GM06990 (cell line): ENCODE measurements around the gene AKAP13.

Experiments
- DNase-seq: peaks from one replicate; pipeline ENCODE4 v3.0.0-alpha.2; 2011; ENCODE audit not compliant: insufficient read length; ENCODE audit errors: extremely low read depth
- H3K27me3 ChIP-seq: replicated peaks from 2 replicates; pipeline ENCODE4 v1.6.0; 2011; ENCODE audit warnings: low read length; ENCODE audit not compliant: control insufficient read depth, insufficient read depth
- H3K36me3 ChIP-seq: 2 replicates; pipeline ENCODE4 v1.5.1; 2011; ENCODE audit warnings: low read length; ENCODE audit not compliant: control insufficient read depth, insufficient read depth
- H3K4me3 ChIP-seq: replicated peaks from 2 replicates; pipeline ENCODE4 v1.5.1; 2011; ENCODE audit warnings: low read depth, mild to moderate bottlenecking, control low read depth, low read length
- TF ChIP-seq, protein P1 (sequence below): IDR thresholded peaks from 2 replicates; pipeline ENCODE4 v1.5.1; 2011; ENCODE audit warnings: low read length, control low read depth, mild to moderate bottlenecking, inconsistent platforms; ENCODE audit not compliant: insufficient read depth, poor library complexity, severe bottlenecking

Gene AKAP13

DNA sequence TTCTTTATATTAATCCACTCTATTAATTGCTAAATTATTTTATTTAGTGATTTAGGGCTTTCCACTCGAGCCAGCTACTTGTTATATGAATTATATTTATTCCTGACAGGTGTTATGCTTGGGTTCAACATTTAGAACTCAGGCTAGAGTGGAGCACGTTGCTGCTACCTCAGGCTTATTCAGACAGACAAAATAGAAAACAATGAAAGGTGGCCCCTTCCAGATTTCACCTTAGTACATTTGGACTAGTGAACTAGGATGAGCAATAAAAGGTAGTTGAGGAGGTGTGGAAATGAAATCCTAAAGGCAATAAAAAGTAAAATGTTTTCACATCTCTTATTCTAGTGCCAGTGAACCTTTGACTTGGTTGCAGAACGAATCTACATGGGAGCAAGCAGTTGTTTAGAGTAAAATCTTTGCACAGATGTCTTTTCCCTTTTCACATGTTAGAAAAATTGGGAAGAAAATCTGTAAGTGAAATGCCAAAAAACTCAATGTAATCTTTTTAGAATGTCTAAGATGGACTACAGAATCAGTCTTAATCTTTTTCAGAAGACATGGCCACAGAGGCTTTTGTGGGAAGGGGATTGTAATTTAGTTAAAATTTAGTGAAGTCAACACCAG lies 63.8 kb downstream of the AKAP13 start:
- DNase-seq, result no peak
- TF ChIP-seq, protein P1, sequence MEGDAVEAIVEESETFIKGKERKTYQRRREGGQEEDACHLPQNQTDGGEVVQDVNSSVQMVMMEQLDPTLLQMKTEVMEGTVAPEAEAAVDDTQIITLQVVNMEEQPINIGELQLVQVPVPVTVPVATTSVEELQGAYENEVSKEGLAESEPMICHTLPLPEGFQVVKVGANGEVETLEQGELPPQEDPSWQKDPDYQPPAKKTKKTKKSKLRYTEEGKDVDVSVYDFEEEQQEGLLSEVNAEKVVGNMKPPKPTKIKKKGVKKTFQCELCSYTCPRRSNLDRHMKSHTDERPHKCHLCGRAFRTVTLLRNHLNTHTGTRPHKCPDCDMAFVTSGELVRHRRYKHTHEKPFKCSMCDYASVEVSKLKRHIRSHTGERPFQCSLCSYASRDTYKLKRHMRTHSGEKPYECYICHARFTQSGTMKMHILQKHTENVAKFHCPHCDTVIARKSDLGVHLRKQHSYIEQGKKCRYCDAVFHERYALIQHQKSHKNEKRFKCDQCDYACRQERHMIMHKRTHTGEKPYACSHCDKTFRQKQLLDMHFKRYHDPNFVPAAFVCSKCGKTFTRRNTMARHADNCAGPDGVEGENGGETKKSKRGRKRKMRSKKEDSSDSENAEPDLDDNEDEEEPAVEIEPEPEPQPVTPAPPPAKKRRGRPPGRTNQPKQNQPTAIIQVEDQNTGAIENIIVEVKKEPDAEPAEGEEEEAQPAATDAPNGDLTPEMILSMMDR, result no peak
- Histone ChIP-seq H3K36me3 (no peaks in the 10 kb centered on the region), H3K4me3 (no peak overlapping the region), H3K27me3 (no peaks in the 10 kb centered on the region)

DNA sequence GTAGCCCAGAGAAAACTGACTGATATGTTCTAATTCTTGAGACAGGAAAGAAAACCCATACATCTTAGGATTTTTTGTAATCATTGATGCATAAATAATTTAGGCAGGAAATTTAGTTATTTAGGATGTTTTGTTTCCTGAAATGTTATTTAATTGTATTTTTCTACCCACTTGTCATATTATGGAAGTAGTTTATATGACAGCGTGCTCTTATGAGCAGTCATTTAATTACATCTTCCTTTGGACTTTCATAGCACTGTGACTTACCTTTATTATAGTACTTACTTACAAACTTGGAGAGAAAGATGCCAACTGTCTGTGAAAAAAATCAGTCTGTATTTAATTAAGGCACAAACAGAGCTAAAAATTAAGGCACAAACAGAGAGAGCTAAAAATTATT lies 65.0 kb downstream of the AKAP13 start:
- no peak overlapping the region for H3K4me3 ChIP-seq
- H3K27me3 ChIP-seq, result no peaks in the 10 kb centered on the region
- H3K36me3 ChIP-seq, result no peaks in the 10 kb centered on the region
- DNase-seq, result no peak
- TF ChIP-seq, protein P1, result no peak

DNA sequence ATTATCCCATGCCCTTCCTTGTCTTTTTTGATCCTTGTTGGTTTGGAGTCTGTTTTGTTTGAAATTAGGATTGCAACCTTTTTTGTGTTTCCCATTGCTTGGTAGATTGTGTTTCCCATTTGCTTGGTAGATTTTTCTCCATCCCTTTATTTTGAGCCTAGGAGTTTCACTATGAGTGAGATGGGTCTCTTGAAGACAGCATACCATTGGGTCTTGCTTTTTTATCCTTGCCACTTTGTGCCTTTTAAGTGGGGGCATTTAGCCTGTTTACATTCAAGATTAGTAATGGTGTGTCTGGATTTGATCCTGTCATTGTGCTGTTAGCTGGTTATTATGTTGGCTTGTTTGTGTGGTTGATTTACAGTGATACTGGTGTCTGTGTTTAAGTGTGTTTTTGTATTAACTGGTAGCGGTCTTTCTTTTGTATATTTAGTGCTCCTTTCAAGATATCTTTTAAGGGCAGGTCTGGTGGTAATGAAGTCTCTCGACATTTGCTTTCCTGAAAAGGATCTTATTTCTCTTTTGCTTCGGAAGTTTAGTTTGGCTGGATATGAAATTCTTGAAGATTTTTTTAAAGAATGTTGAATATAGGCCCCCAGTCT lies 70.8 kb downstream of the AKAP13 start:
- no peaks in the 10 kb centered on the region for H3K27me3 ChIP-seq
- no peaks in the 10 kb centered on the region for H3K36me3 ChIP-seq
- no peak for DNase-seq
- TF ChIP-seq, protein P1, result no peak
- no peak overlapping the region for H3K4me3 ChIP-seq

DNA sequence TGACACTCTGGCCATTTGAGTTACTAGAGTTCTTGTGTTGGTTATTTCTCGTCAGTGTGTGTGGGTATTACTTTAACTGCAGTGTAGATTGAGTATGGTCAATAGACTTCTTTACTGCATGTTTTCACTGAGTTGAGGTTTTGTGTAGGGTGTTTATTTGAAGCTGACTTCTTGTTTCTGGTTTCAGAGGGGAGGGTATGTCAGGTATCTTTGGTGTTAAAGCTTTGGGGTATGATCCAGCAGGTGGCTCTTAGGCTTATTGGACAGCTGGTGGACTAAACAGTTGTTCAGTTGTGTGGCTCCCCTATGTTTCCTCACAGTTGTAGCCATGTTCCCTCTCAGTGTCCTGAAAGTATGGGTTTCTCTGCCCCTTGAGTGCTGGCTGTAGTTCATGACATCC lies 72.0 kb downstream of the AKAP13 start:
- Histone ChIP-seq H3K36me3 (no peaks in the 10 kb centered on the region), H3K27me3 (no peaks in the 10 kb centered on the region), H3K4me3 (no peak overlapping the region)
- no peak for DNase-seq
- TF ChIP-seq, protein P1, result no peak

DNA sequence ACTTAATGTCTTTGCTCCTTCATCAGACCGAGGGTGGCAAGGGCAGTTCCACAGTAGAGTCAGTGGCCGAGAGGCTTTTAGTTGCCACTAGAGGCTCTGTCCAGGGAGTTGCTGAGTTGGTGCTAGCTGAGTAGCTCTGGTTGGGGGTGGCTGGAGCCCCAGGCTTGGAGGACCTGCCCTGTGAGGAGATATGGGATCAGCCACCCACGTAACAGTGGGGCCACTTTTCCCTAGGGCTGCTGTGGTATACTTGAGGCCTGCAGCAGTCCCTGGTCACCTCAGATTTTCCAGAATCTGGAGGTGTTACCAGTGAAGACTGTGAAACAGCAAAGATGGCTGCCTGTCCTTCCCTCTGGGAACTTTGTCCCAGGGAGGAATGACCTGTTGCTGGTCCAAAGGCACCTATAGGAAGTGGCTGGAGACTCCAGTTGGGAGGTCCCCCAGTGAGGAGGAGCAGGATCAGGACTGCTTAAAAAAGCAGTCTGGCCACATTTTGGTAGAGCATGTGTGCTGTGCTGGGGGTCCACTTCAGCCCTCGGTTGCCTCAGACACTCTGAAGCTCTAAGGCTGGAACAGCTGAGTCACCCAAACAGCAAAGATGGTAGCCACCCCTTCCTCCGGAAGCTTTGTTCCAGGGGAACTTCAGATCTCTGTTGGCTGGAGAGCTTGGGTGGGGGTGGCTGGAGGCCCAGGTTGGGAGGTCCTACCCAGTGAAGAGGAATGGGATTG lies 72.9 kb downstream of the AKAP13 start:
- no peak for DNase-seq
- H3K36me3 ChIP-seq, result no peaks in the 10 kb centered on the region

More for the DNA sequence above, 72.9 kb downstream of the AKAP13 start:
- Histone ChIP-seq H3K4me3 (no peak overlapping the region), H3K27me3 (no peaks in the 10 kb centered on the region)
- TF ChIP-seq, protein P1, result no peak
